Superior temporal gyrus (tissue), 1 donor: ENCODE results near the gene PI4KB.
"Not testable (repeated sequence)": the region's sequence is repeated elsewhere in the genome, so short reads cannot be mapped to it uniquely, and the experiment has no call there.

Experiments used
- DNase-seq: peaks from one replicate; pipeline ENCODE4 v3.0.0-alpha.2; 2016; ENCODE audit errors: extremely low spot score

PI4KB gene

GRCh38 chr1:151281225-151281968, 45.8 kb downstream of the PI4KB start:
- peak; percentile 99 for DNase-seq

DNA sequence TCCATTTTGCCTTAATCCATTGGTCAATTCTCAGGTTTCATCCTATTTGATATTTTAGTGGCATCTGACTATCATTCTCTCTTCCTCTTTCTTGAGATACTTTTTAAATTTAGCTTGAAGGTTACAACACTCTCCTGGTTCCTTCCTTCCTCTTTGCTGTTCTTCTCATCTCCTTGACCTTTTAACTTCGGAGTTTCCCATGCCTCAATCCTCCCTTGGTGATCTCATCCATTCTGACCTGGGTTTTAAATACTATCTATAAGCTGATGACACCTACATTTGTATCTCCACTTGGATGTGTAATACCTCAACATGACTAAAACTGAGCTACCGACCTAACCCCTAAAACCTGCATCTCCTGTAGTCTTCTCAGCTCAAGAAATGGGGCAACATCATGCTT, 50.0 kb downstream of the PI4KB start:
- DNase-seq = no peak

DNA sequence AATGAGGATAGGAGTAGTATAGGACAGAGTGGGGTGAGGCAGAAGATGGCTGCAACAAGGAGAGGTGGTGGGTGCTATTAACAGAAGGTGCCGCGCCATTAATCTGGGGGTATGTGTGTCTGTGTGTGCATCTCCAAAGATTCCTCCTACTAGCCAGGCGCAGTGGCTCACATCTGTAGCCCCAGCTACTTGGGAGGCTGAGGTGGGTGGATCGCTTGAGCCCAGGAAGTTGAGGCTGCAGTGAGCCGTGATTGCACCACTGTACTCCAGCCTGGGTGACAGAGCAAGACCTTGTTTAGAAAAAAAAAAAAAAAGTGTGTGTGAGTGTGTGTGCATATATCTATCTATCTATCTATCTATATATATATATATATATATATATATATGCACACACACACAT, 51.9 kb downstream of the PI4KB start:
- DNase-seq = not testable (repeated sequence)

DNA sequence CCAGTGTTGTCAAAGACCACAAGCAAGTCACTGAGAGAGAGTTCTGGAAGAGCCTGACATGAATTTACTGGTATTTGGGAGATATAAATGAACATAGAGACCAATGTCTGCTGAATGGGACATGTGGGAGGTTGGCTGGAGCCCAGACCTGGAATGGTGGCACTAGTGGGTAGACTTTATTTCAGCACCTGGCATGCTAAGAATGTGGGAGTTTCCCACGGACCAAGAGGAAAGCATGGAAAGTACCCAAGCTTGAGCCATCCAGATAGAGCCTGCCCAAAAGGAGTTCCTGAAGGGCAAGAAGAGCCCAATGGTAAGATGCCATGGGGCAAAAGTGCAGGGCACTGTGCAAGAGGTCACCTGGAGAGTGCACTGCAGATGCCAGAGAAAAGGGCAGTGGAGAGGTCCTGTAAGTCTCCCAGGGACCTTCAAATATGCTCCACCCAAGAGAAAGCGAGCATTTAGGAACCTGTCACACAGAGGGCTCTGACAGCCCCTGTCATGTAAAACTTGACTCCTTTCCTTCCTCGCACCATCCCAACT, 53.2 kb downstream of the PI4KB start:
- no peak for DNase-seq

DNA sequence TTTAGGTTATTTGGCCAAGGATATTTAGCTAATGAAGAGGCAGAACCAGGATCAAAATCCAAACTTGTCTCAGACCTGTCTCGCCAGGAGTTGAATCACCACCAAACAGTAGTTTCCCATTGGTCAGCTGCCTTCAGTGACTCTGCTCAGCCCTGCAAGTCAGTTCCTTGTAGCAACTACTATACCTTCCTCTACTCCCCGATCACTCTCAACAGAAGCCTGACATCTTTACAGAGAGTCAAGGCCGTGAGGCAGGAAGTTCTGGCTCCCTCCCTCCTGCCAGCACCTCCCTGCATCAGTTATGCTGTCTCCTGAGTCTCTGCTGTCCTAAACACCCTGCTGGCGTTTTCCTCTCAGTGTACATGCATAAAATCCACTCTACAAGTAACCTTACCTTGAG, 59.5 kb downstream of the PI4KB start:
- DNase-seq = no peak

DNA sequence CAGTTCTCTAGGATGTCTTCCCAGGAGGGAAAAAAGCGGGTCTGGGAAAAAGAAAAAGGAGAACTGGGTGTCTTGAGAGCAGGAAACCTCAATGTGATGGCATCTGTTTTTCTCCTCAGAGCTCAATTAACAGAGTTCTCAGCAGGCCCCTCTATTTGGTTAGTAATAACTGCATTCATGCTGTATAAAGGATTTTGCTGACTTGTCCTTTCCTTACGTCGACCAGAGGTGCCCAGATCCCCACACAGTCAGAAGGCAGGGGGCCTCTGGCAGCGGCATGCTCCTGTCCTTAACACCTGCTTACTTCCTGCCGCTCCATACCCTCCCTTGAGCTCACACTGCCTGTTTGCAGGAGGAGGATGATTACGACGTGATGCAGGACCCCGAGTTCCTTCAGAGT, 60.4 kb downstream of the PI4KB start:
- no peak for DNase-seq

DNA sequence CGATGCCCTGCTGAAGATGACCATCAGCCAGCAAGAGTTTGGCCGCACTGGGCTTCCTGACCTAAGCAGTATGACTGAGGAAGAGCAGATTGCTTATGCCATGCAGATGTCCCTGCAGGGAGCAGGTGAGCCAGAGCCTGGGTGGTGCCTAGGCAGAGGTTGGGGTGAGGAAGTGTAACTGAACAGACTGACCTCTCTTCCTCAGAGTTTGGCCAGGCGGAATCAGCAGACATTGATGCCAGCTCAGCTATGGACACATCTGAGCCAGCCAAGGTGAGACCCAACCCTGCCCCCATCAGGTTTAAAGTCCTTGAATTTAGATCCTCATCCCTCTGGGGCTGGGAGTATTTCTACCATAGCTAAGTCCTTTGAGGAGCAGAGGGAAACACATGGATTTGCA, 60.9 kb downstream of the PI4KB start:
- DNase-seq = no peak

GRCh38 chr1:151265446-151266236, 61.6 kb downstream of the PI4KB start:
- no peak for DNase-seq

DNA sequence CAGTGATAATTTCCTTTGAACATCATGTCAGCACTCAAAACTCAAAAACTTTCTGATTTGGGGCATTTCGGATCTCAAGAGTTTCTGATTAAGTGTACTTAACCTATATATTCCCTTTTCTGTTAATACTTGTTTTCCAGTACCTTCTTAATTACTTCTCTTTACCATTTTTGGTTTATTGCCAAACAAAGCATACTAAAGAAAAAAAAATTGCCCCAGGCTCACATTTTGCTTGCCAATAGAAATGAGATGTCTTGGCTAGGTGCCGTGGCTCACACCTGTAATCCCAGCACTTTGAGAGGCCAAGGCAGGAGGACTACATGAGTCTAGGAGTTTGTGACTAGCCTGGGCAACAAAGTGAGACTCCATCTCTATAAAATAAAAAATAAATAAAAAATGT, 67.9 kb downstream of the PI4KB start:
- DNase-seq = no peak

- DNase-seq = no peak
These were observed 71.8 kb downstream of the PI4KB start for GRCh38 chr1:151255381-151255780.

GRCh38 chr1:151254217-151255213, 72.7 kb downstream of the PI4KB start, which contains the start of gene PSMD4:
TSS of gene PSMD4 (plus strand) at chr1:151254734. CDS start at chr1:151254783, 49 bp downstream.
- DNase-seq = peak; percentile 99

DNA sequence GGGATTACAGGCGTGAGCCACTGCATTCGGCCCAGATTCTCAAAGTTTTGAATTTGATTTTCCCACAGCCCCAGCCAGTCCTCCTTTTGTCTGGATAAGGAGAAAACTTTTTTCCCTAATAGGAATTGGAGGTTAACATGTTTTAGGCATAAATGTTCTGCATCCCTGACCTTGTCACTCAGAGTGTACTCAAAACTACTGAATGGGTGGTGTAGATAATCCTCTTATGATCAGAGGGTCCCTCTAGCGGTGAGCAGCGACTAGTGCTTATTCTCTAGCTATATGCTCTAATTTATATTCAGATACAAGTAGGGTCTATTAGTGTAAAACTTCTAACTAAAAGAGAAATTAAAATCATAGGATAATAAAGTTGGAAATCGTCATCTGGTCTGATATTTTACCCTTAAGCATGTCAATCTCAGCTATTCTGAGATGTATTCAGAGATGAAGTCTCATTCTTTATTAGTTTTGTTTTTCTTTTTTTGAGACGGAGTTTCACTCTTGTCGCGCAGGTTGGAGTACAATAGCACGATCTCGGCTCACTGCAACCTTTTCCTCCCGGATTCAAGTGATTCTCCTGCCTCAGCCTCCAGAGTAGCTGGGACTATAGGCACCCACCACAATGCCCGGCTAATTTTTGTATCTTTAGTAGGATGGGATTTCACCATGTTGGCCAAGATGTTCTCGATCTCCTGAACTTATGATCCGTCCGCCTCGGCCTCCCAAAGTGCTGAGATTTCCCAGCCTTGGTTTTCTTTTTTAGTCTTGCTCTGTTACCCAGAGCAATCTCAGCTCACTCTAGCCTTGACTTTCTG, 75.4 kb downstream of the PI4KB start:
- DNase-seq = peak; percentile 86

DNA sequence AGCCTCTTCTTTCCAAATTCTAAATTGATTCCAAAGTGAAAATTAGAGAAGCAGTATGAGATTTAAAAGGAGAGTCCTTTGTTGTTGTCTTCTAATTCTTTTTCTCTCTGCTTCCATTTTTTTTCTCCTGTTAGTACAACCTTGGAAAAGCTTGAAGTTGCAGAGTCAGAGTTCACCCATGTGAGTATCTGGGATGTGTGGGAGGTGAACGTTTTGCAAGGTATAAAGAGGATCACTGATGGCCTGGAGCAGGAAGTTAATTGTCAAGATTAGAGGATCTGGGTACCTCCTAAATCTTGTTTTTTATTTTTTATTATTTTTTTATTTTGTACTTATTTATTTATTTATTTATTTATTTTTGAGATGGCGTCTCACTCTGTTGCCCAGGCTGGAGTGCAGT, 80.4 kb downstream of the PI4KB start:
- no peak for DNase-seq

GRCh38 chr1:151243683-151244216, 83.5 kb downstream of the PI4KB start:
- DNase-seq = no peak

- DNase-seq = no peak
These were observed 84.8 kb downstream of the PI4KB start for GRCh38 chr1:151242442-151242841.
